Peyer's patch (tissue), 4 donors: ENCODE data around the gene PALM3. TPM values are rescaled to one million over a fixed set of nuclear protein-coding genes. Genes with fewer than 3 reads are reported as not detected.
A peak's percentile ranks its signal among the peaks of the same experiment; 100 is the strongest.

Experiments
- DNase-seq, 3 donors: peaks; one replicate each; pipeline ENCODE4 v3.0.0-alpha.2; 2017 to 2019
- H3K27ac ChIP-seq, 4 donors: fragments of 200-600 bp; sonication (generic); one replicate each; pipeline ENCODE4 v1.5.1; 2016 to 2019
- H3K27me3 ChIP-seq, 2 donors: fragments of 200-600 bp; sonication (generic); one replicate each; pipeline ENCODE4 v1.5.1; 2019
- H3K36me3 ChIP-seq, 3 donors: fragments of 200-600 bp; sonication (generic); one replicate each; pipeline ENCODE4 v1.5.1; 2016 to 2019
- H3K4me1 ChIP-seq, 4 donors: fragments of 200-600 bp; sonication (generic); one replicate each; pipeline ENCODE4 v1.5.1; 2016 to 2019
- H3K4me3 ChIP-seq, 4 donors: fragments of 200-600 bp; sonication (generic); 1 replicate in 3 of 4; 2 replicates in 1 of 4; pipeline ENCODE4 v1.5.1; 2016 to 2019; ENCODE audit warnings: mild to moderate bottlenecking in 1 of 4
- H3K9me3 ChIP-seq, 4 donors: fragments of 200-600 bp; sonication (generic); one replicate each; pipeline ENCODE4 v1.5.1; 2016 to 2019; ENCODE audit warnings: mild to moderate bottlenecking in 1 of 4
- POLR2A ChIP-seq, 2 donors: fragments of 450-650 bp; IDR thresholded peaks; one replicate each; pipeline ENCODE4 v1.5.1; 2017; ENCODE audit warnings: antibody characterized with exemption in 2 of 2, mild to moderate bottlenecking in 2 of 2, moderate library complexity in 2 of 2
- total RNA-seq, 4 donors: library from RNA; depleted of rRNA; stranded (reverse); fragments of >200 nt; gene quantifications; one replicate each; pipeline ENCODE4 v1.1.0, GENCODE V29; 2016
- TF ChIP-seq, protein P1 (sequence below), 6 experiments: fragments of 450-650 bp in 4 of 6; fragments of 200-600 bp in 2 of 6; sonication (generic) in 1 of 6; IDR thresholded peaks; one replicate each; pipeline ENCODE4 v1.5.1; 2017 to 2019; ENCODE audit warnings: antibody characterized with exemption in 6 of 6, mild to moderate bottlenecking in 3 of 6, moderate library complexity in 1 of 6

PALM3 gene
- total RNA-seq, 4 donors from 2014 or later: 0.53 to 0.54 TPM; not detected in 2

DNA sequence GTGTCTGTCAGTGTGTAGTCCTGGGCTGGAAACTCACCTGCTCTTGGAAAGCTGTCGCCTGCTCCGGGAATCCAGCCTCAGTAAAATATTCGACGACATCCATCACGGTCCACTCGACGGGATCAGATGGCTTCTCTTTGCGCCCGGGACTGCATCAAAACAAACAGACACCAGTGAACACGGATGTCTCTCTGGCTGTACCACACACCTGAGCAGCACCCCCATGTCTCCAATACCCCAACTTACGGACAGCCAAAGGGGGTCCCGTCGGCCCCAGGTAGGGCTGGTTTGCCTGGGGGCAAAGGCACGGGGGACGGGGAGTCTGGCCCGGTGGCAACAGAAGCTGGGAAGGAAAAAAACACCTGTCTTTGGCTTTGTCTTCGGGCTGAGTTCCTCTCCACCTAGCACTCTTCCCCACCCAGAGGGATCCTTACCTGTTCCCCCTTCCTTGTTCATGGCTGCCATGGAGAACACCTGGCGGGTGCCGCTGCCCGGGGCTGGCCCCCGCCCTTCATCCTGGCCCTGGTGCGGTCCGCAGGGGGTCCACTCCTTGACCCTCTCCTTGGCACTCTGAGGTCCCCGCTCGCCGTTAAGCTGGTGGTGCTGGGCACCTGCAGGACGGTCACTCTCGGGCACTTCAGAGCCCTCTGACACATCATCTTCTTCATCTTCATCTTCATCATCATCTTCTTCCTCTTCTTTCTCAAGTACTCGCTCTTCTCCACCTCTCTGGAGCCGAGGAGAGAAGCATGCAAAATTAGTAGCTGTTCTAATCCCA is 26.9 kb upstream of the PALM3 start:
- TF ChIP-seq POLR2A (IDR thresholded peaks at IDR 0.05): no peak
- TF ChIP-seq, protein P1, sequence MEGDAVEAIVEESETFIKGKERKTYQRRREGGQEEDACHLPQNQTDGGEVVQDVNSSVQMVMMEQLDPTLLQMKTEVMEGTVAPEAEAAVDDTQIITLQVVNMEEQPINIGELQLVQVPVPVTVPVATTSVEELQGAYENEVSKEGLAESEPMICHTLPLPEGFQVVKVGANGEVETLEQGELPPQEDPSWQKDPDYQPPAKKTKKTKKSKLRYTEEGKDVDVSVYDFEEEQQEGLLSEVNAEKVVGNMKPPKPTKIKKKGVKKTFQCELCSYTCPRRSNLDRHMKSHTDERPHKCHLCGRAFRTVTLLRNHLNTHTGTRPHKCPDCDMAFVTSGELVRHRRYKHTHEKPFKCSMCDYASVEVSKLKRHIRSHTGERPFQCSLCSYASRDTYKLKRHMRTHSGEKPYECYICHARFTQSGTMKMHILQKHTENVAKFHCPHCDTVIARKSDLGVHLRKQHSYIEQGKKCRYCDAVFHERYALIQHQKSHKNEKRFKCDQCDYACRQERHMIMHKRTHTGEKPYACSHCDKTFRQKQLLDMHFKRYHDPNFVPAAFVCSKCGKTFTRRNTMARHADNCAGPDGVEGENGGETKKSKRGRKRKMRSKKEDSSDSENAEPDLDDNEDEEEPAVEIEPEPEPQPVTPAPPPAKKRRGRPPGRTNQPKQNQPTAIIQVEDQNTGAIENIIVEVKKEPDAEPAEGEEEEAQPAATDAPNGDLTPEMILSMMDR (IDR thresholded peaks at IDR 0.05): no peak
- H3K27ac ChIP-seq: peak overlapping the region in 1 of 4 donors; percentile 99

DNA sequence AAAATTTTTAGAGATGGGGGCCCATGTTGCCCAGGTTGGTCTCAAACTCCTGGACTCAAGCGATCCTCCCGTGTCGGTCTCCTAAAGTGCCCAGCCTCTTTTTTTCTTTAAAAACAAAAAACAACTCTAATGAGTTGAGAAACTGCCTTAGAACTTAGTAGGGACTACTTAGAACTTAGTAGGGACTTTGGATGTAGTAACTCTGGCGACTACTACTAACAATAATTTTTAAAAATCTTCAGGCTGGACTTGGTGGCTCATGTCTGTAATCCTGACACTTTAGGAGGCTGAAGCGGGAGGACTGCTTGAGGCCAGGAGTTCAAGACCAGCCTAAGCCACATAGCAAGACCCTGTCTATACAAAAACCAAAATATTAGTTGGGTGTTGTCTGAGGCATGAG is 24.2 kb upstream of the PALM3 start:
- Histone ChIP-seq H3K4me3 (no peak overlapping the region), H3K4me1 (peaks cover 0 to 12% (median 3%) of the 10 kb centered on the region in 4 donors), H3K27me3 (no peaks in the 10 kb centered on the region), H3K27ac (no peak overlapping the region), H3K36me3 (peaks cover 0 to 12% (median 0%) of the 10 kb centered on the region in 3 donors), H3K9me3 (no peaks in the 10 kb centered on the region)
- no peak for DNase-seq
- TF ChIP-seq, protein P1 (IDR thresholded peaks at IDR 0.05): no peak
- no peak for TF ChIP-seq POLR2A (IDR thresholded peaks at IDR 0.05)

More for the DNA sequence above, 26.9 kb upstream of the PALM3 start:
- Histone ChIP-seq H3K27me3 (no peaks in the 10 kb centered on the region), H3K9me3 (peaks cover 0 to 6% (median 0%) of the 10 kb centered on the region in 4 donors), H3K36me3 (peaks cover 0 to 12% (median 0%) of the 10 kb centered on the region in 3 donors), H3K4me1 (peaks cover 0 to 12% (median 6%) of the 10 kb centered on the region in 4 donors), H3K4me3 (peak overlapping the region in 3 of 4 donors; percentile 83 to 99 (median 94))
- no peak for DNase-seq

DNA sequence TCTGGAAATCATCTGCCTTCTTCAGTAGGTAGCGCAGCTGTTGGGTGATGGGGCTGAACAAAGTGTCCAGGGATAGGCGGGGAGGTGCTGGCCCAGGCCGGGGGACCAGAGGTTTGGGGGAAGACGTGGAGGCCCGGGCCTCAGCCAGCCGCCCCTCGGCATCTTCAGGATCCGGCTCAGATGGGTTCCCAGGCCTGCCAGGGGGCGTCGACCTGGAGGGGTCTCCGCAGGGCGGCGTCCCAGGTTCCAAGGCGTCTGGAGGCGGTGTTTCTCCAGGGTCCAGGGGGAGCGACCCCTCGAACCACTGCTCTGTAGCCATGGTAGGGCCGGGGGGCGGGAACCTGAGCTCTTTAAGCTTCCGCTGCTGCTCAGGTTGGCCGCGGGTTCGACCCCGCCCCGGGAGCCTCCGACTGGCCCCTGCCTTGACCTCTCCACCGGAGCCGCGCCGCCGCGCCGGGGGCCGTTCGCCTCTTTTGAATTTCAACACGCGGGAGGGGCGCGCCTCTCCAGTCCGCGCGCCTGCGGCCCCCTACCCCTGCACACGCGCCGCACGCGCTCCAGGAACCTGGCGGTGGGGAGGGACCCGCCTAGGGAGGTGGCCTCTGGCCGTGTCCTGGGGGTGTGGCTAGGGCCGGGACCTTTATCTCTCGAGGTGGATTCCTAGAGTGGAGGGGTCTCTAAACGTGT is 23.6 kb upstream of the PALM3 start, which contains the start of gene C19orf67:
Gene C19orf67 (minus strand): TSS at position 475 of the 687 bp plus-strand sequence. CDS start 156 bp downstream, at position 319.
- H3K4me3 ChIP-seq: peak within 1 kb of the TSS in 1 of 4 donors; percentile 27
- H3K36me3 ChIP-seq: peaks cover 0 to 12% (median 0%) of the 10 kb centered on the region in 3 donors
- no peaks in the 10 kb centered on the region for H3K27me3 ChIP-seq
- no peak within 1 kb of the TSS for H3K27ac ChIP-seq
- H3K4me1 ChIP-seq: peaks cover 0 to 13% (median 4%) of the 10 kb centered on the region in 4 donors
- TF ChIP-seq, protein P1 (IDR thresholded peaks at IDR 0.05): no peak
- no peak for TF ChIP-seq POLR2A (IDR thresholded peaks at IDR 0.05)
- H3K9me3 ChIP-seq: no peaks in the 10 kb centered on the region
- no peak for DNase-seq

DNA sequence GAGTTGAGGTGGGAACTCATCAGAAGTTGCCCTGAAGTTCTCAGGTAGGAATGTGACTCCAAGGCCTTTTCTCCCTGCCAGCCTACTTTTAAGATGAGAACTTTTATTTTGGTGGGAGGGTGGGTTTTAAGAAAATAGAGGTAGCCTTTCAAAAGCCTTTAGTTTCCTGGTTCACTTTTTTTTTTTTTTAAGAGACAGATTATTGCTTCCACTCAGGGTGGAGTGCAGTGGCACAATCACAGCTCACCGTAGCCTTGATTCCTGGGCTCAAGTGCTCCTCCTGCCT is 20.7 kb upstream of the PALM3 start:
- H3K4me3 ChIP-seq: peak overlapping the region in 2 of 4 donors; percentile 71 to 83
- TF ChIP-seq, protein P1 (IDR thresholded peaks at IDR 0.05): no peak
- TF ChIP-seq POLR2A (IDR thresholded peaks at IDR 0.05): no peak
- no peaks in the 10 kb centered on the region for H3K27me3 ChIP-seq
- H3K9me3 ChIP-seq: no peaks in the 10 kb centered on the region
- H3K27ac ChIP-seq: peak overlapping the region in 1 of 4 donors; percentile 95
- no peak for DNase-seq
- H3K36me3 ChIP-seq: no peaks in the 10 kb centered on the region
- H3K4me1 ChIP-seq: peaks cover 0 to 22% (median 4%) of the 10 kb centered on the region in 4 donors

DNA sequence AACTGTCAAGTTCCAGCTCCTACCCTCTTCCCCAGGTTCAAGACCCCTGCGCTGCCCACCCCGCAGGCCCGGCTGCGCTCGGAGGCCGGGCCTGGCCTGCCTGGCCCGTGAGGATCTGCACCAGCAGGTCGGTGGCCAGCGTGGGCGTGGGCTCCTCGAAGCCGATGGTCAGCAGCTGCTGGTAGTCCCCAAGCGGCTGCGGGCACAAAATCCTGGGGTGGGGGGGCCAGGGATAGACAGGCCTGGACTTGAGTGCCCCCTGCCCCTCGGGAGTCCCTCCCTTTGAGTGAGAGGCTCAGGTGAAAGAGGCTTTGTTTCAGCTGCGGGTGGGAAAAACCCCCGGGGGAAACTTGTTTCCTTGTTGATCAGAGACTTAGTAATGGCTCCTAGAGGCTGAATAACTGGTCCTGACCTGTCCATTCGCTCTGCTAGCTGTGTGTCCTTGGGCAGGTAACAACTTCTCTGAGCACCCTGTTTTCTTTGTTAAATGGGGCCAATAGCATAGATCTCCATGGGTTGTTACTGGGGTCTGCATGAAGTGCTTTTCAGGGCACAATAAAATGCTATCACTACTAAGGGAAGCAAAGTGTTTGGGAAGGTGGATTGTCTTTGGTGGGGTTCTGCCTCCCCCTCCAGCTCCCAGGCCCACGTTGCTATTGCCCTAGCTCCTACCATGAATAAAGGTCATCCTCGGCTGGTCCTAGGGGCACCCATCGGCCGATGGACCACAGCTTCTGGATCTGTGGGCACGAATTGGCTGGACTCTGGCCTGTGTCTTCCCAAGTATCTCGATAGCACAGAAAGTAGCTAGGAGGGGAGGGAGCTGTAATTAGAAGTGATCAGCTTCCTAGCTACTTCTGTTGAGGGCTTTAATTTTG is 20.2 kb upstream of the PALM3 start:
- no peaks in the 10 kb centered on the region for H3K9me3 ChIP-seq

More for the DNA sequence above, 20.2 kb upstream of the PALM3 start:
- Histone ChIP-seq H3K27ac (peak overlapping the region; percentile 81 to 95 (median 84)), H3K36me3 (no peaks in the 10 kb centered on the region), H3K27me3 (no peaks in the 10 kb centered on the region), H3K4me3 (peak overlapping the region; percentile 50 to 83 (median 66)), H3K4me1 (peaks cover 0 to 22% (median 4%) of the 10 kb centered on the region in 4 donors)
- peak in 2 of 3 donors; percentile 63 to 73 for DNase-seq
- TF ChIP-seq, protein P1 (IDR thresholded peaks at IDR 0.05): no peak
- no peak for TF ChIP-seq POLR2A (IDR thresholded peaks at IDR 0.05)
